Transverse colon (tissue), 4 donors: ENCODE results near the gene PCCA. TPM values are rescaled to one million over a fixed set of nuclear protein-coding genes. Genes with fewer than 3 reads are reported as not detected.
"Not testable (repeated sequence)": the region's sequence is repeated elsewhere in the genome, so short reads cannot be mapped to it uniquely, and the experiment has no call there.

Experiments used
- DNase-seq: peaks from one replicate; pipeline ENCODE4 v3.0.0-alpha.2; 2019
- H3K27ac ChIP-seq, 4 donors: fragments of 200-600 bp; sonication (generic); 2 replicates each; pipeline ENCODE4 v1.5.1; 2016 to 2018; ENCODE audit warnings: inconsistent platforms in 4 of 4
- H3K27me3 ChIP-seq: fragments of 200-600 bp; sonication (generic); 2 replicates; pipeline ENCODE4 v1.5.1; 2017; ENCODE audit warnings: inconsistent platforms
- H3K36me3 ChIP-seq, 4 donors: fragments of 200-600 bp; sonication (generic); 2 replicates each; pipeline ENCODE4 v1.5.1; 2017 to 2019; ENCODE audit warnings: inconsistent platforms in 4 of 4
- H3K4me1 ChIP-seq, 4 donors: fragments of 200-600 bp; sonication (generic); 2 replicates each; pipeline ENCODE4 v1.5.1; 2017 to 2020; ENCODE audit warnings: inconsistent platforms in 4 of 4
- H3K4me3 ChIP-seq, 4 donors: fragments of 200-600 bp; sonication (generic); 1 replicate in 1 of 4; 2 replicates in 3 of 4; pipeline versions ENCODE4 v1.5.1 to v1.6.1; 2017 to 2019; ENCODE audit warnings: inconsistent platforms in 4 of 4
- H3K9me3 ChIP-seq, 2 donors: fragments of 200-600 bp; sonication (generic); 2 replicates each; pipeline ENCODE4 v1.5.1; 2017 to 2019; ENCODE audit warnings: inconsistent platforms in 2 of 2
- CTCF ChIP-seq, 5 experiments: fragments of 200-600 bp in 3 of 5; fragments of 450-650 bp in 2 of 5; sonication (generic) in 3 of 5; IDR thresholded peaks; 1 replicate in 2 of 5; 2 replicates in 3 of 5; pipeline ENCODE4 v1.5.1; 2016 to 2017; ENCODE audit warnings: antibody characterized with exemption in 5 of 5, inconsistent platforms in 3 of 5, mild to moderate bottlenecking in 2 of 5, moderate library complexity in 1 of 5
- EP300 ChIP-seq: sonication (generic); formaldehyde crosslinking; IDR thresholded peaks from one replicate; pipeline ENCODE4 v1.6.1; 2017; ENCODE audit warnings: antibody characterized with exemption, low read depth
- POLR2A ChIP-seq: fragments of 450-650 bp; IDR thresholded peaks from one replicate; pipeline ENCODE4 v1.6.1; 2016; ENCODE audit warnings: antibody characterized with exemption, mild to moderate bottlenecking, moderate library complexity
- POLR2AphosphoS5 ChIP-seq, 3 donors: sonication (generic); formaldehyde crosslinking; IDR thresholded peaks; one replicate each; pipeline ENCODE4 v1.6.1; 2016; ENCODE audit warnings: antibody characterized with exemption in 3 of 3
- WGBS, 2 donors: methylation state at CpG; one replicate each; pipeline ENCODE4 v1.1.5; 2018; ENCODE audit warnings: low coverage in 1 of 2; 5-methylcytosine and 5-hydroxymethylcytosine counted together
- in situ Hi-C, 4 donors: fragments of 200-750 bp; cut with MboI; loops; one replicate each; pipeline versions ENCODE4 v1.15.0 to v1.15.1; 2017; ENCODE audit warnings: low sequenced_read_pairs in 3 of 4, low pct_ligation_motif_present in 1 of 4, low pct_unique_long_range_greater_than_20kb in 1 of 4
- intact Hi-C: fragments of 100-400 bp; cut with DNase I; formaldehyde crosslinking; loops from one replicate; pipeline ENCODE4 v1.15.1; 2023; ENCODE audit warnings: low total_unique reads
- total RNA-seq, 4 donors: library from RNA; depleted of rRNA; stranded (reverse); fragments of >200 nt; gene quantifications; one replicate each; pipeline ENCODE4 v1.1.0, GENCODE V29; 2016

The PCCA gene
- total RNA-seq, 4 donors from 2014 or later: 13.1 to 87.8 (median 74.6) TPM

GRCh38 chr13:100273552-100273951 lies 184.7 kb downstream of the PCCA start:
- intact Hi-C loops (no loop called here), in situ Hi-C loops (no loop called here)
- TF ChIP-seq EP300 (no peak), CTCF (IDR thresholded peaks at IDR 0.05) (no peak), POLR2A (no peak), POLR2AphosphoS5 (IDR thresholded peaks at IDR 0.05) (no peak)

GRCh38 chr13:100274942-100275506 lies 186.1 kb downstream of the PCCA start:
- intact Hi-C loops: no loop called here
- Histone ChIP-seq H3K4me1 (peaks cover 0 to 5% (median 0%) of the 10 kb centered on the region in 4 donors), H3K27me3 (no peaks in the 10 kb centered on the region), H3K36me3 (no peaks in the 10 kb centered on the region), H3K9me3 (no peaks in the 10 kb centered on the region), H3K27ac (no peak overlapping the region), H3K4me3 (no peak overlapping the region)
- TF ChIP-seq CTCF (IDR thresholded peaks at IDR 0.05) (no peak), POLR2A (no peak), EP300 (no peak), POLR2AphosphoS5 (IDR thresholded peaks at IDR 0.05) (no peak)
- no peak for DNase-seq
- 88% methylated on average over 12 of the region's 12 CpGs; no CpG with 5 or more reads in 1 of the 2 donors for WGBS, 2 donors
- in situ Hi-C loops: no loop called here

More at GRCh38 chr13:100273552-100273951, 184.7 kb downstream of the PCCA start:
- Histone ChIP-seq H3K4me1 (peaks cover 0 to 5% (median 0%) of the 10 kb centered on the region in 4 donors), H3K36me3 (peaks cover 0 to 8% (median 0%) of the 10 kb centered on the region in 4 donors), H3K27ac (no peak overlapping the region), H3K27me3 (no peaks in the 10 kb centered on the region), H3K4me3 (no peak overlapping the region), H3K9me3 (no peaks in the 10 kb centered on the region)
- no peak for DNase-seq
- 74 to 79% methylated on average over 6 of the region's 6 CpGs for WGBS, 2 donors

DNA sequence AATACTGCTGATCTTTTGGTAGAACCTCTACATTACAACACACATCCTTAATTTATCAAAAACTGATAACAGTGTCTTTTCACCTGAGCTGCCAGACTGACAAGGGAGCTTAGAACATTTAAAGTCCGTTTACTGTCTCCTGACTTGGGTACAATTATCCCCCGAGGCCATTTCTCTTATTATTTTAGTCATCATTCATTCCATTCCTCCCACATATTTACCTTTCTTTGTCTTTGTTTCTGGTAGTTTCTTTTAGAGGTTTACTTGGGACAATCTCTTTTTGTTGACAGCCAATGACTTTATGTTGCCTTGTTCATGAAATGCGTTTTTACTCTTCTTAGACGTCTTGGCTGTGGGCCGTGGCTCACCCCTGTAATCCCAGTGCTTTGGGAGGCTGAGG lies 186.9 kb downstream of the PCCA start:
- Histone ChIP-seq H3K9me3 (no peaks in the 10 kb centered on the region), H3K27me3 (no peaks in the 10 kb centered on the region), H3K27ac (no peak overlapping the region), H3K4me3 (no peak overlapping the region), H3K36me3 (no peaks in the 10 kb centered on the region), H3K4me1 (peaks cover 0 to 5% (median 0%) of the 10 kb centered on the region in 4 donors)
- 89 to 94% methylated on average over 4 to 5 of the region's 5 CpGs for WGBS, 2 donors
- in situ Hi-C loops: no loop called here
- DNase-seq: no peak
- TF ChIP-seq CTCF (IDR thresholded peaks at IDR 0.05) (no peak), POLR2A (no peak), EP300 (no peak), POLR2AphosphoS5 (IDR thresholded peaks at IDR 0.05) (no peak)
- intact Hi-C loops: no loop called here

DNA sequence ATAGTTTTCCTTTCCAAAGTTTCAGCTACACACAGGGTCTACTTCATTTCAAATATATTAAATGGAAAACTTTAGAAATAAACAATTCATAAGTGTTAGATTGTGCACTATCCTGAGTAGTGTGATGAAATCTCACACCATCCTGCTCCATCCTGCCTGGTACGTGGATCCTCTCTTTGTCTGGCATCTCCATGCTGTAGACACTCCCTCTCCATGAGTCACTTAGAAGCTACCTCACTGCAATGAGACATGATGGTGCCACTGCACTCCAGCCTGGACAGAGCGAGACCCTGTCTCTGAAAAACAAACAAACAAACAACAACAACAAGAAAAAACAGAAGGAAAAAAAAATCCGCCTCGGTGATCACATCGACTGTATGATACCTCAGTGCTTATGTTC lies 191.8 kb downstream of the PCCA start:
- TF ChIP-seq CTCF (IDR thresholded peaks at IDR 0.05) (no peak), EP300 (no peak), POLR2A (no peak), POLR2AphosphoS5 (IDR thresholded peaks at IDR 0.05) (no peak)
- 93 to 95% methylated on average over 4 to 5 of the region's 5 CpGs for WGBS, 2 donors
- H3K4me3 ChIP-seq: no peak overlapping the region
- H3K4me1 ChIP-seq: no peaks in the 10 kb centered on the region
- no peak for DNase-seq
- H3K27me3 ChIP-seq: no peaks in the 10 kb centered on the region
- H3K36me3 ChIP-seq: no peaks in the 10 kb centered on the region
- in situ Hi-C loops (no loop called here), intact Hi-C loops (no loop called here)
- no peak overlapping the region for H3K27ac ChIP-seq
- no peaks in the 10 kb centered on the region for H3K9me3 ChIP-seq

GRCh38 chr13:100282306-100282705 lies 193.4 kb downstream of the PCCA start:
- in situ Hi-C loops, intact Hi-C loops: not testable (repeated sequence)
- 98 to 100% methylated on average over 4 to 16 of the region's 16 CpGs for WGBS, 2 donors

More at GRCh38 chr13:100282306-100282705, 193.4 kb downstream of the PCCA start:
- H3K4me1 ChIP-seq, H3K27me3 ChIP-seq, H3K4me3 ChIP-seq, H3K9me3 ChIP-seq, DNase-seq, H3K27ac ChIP-seq, H3K36me3 ChIP-seq: not testable (repeated sequence)
